Measurements from ENCODE around the gene HOXB8.

DNA sequence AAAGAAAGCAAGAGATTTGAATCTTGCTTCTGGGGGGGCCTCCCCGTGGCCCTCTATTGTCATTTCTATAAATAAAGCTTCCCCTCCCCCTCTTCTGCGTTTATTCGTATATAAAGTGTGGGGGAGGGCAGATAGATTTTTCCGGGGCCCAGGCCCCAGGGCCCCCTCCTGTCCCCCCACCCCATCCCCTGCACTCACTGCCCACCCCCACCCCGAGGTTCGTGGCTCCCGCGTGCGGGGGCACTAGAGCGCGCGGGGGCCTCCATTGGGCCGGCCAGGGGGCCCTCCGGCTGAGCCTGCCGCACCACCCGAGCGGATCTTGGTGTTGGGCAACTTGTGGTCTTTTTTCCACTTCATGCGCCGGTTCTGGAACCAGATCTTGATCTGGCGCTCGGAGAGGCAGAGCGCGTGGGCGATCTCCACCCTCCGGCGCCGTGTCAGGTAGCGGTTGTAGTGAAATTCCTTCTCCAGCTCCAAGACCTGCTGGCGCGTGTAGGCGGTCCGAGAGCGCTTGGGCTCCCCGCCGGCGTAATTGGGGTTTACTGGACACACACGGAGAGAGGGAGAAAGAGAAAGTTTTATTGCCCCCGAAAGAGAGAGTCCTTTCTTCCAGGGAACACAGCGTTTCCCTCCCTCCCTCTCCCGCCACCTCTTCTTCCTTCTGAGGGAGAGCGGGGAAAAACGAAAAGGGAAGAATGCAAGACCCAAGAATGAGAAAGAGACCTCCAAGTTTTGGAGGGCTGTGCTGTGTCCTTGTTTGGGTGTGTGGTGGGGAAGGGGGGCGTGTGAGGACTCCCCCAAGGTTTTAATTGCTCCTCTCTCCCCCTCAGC, 38.4 kb downstream of the HOXB8 start:
- TF ChIP-seq, protein P1, sequence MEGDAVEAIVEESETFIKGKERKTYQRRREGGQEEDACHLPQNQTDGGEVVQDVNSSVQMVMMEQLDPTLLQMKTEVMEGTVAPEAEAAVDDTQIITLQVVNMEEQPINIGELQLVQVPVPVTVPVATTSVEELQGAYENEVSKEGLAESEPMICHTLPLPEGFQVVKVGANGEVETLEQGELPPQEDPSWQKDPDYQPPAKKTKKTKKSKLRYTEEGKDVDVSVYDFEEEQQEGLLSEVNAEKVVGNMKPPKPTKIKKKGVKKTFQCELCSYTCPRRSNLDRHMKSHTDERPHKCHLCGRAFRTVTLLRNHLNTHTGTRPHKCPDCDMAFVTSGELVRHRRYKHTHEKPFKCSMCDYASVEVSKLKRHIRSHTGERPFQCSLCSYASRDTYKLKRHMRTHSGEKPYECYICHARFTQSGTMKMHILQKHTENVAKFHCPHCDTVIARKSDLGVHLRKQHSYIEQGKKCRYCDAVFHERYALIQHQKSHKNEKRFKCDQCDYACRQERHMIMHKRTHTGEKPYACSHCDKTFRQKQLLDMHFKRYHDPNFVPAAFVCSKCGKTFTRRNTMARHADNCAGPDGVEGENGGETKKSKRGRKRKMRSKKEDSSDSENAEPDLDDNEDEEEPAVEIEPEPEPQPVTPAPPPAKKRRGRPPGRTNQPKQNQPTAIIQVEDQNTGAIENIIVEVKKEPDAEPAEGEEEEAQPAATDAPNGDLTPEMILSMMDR (conservative IDR thresholded peaks at IDR 0.05; ENCODE audit: low read depth, low read length): no peak
- TF ChIP-seq EZH2 (IDR thresholded peaks at IDR 0.05; ENCODE audit: low read length, unreplicated experiment): no peak
- TF ChIP-seq EZH2phosphoT487 (IDR thresholded peaks at IDR 0.05; ENCODE audit: borderline replicate concordance, low read length): no peak

Data from PC-3 (cell line).